A549 (cell line): ENCODE results near the gene IKZF3. TPM values are rescaled to one million over a fixed set of nuclear protein-coding genes. Genes with fewer than 3 reads are reported as not detected.

Experiments
- ATAC-seq, 2 experiments: fragments of 200-7000 bp in 1 of 2; fragments of >200 bp in 1 of 2; cut with Nextera tagmentation in 1 of 2; cut with Tn5 transposase in 1 of 2; 3 replicates each; pipeline versions ENCODE4 v1.8.0 to v1.9.1; 2018 to 2020; ENCODE audit warnings: mild to moderate bottlenecking in 1 of 2, moderate library complexity in 1 of 2
- CTCF ChIA-PET: fragments of 300-600 bp; sonication (Branson Sonifier 250); formaldehyde crosslinking; extraction: SDS; loops from one replicate; lab custom pipeline; 2021; ENCODE audit warnings: antibody characterized with exemption, inconsistent platforms; lab: Yijun Ruan, JAX
- POLR2A ChIA-PET: fragments of 350-600 bp; formaldehyde crosslinking; extraction: SDS; loops from one replicate; lab custom pipeline; 2021; ENCODE audit warnings: antibody characterized with exemption, inconsistent platforms; lab: Yijun Ruan, JAX
- DNase-seq, 2 experiments: peaks; one replicate each; pipeline versions ENCODE4 v3.0.0 to v3.0.0-alpha.2; 2011 to 2016; ENCODE audit warnings: low read depth in 1 of 2, low spot score in 1 of 2
- FAIRE-seq: peaks from 2 replicates; lab custom pipeline; 2011; peaks lifted over from hg19 to GRCh38; lab: Jason Lieb, UNC
- H3K27ac ChIP-seq, 2 experiments: fragments of >200 bp; sonication (Bioruptor Twin); formaldehyde crosslinking; 3 replicates each; pipeline ENCODE4 v1.5.1; 2016 to 2017
- H3K4me1 ChIP-seq: fragments of >200 bp; sonication (Bioruptor Twin); formaldehyde crosslinking; 3 replicates; pipeline ENCODE4 v1.6.1; 2016
- H3K4me2 ChIP-seq: fragments of >200 bp; sonication (Bioruptor Twin); formaldehyde crosslinking; 3 replicates; pipeline ENCODE4 v1.6.1; 2016
- H3K4me3 ChIP-seq: fragments of >200 bp; sonication (Bioruptor Twin); formaldehyde crosslinking; 3 replicates; pipeline ENCODE4 v1.5.1; 2016
- H3K9me3 ChIP-seq: fragments of >200 bp; sonication (Bioruptor Twin); formaldehyde crosslinking; 3 replicates; pipeline ENCODE4 v1.6.1; 2016
- CBX2 ChIP-seq: fragments of 200-600 bp; sonication (generic); IDR thresholded peaks from 2 replicates; pipeline ENCODE4 v1.6.1; 2016; ENCODE audit warnings: low read depth, mild to moderate bottlenecking, borderline replicate concordance
- CHD4 ChIP-seq: fragments of 200-600 bp; sonication (generic); IDR thresholded peaks from 2 replicates; pipeline ENCODE4 v1.6.1; 2016; ENCODE audit warnings: antibody characterized with exemption, mild to moderate bottlenecking, borderline replicate concordance
- E2F6 ChIP-seq: IDR thresholded peaks from 2 replicates; pipeline ENCODE4 v1.6.1; 2012; ENCODE audit warnings: low read depth, borderline replicate concordance
- ELK1 ChIP-seq: fragments of 150-350 bp; IDR thresholded peaks from 2 replicates; pipeline ENCODE4 v1.6.1; 2014; ENCODE audit warnings: low read depth, mild to moderate bottlenecking, low read length
- ESRRA ChIP-seq: fragments of 150-350 bp; IDR thresholded peaks from 2 replicates; pipeline ENCODE4 v1.6.1; 2014; ENCODE audit warnings: mild to moderate bottlenecking, low read length, borderline replicate concordance
- FOSB ChIP-seq: fragments of 250-450 bp; sonication (Bioruptor Pico); IDR thresholded peaks from 2 replicates; pipeline ENCODE4 v1.5.0; 2020; ENCODE audit warnings: mild to moderate bottlenecking, moderate library complexity
- FOXS1 ChIP-seq: fragments of 250-450 bp; sonication (Bioruptor Pico); IDR thresholded peaks from 2 replicates; pipeline ENCODE4 v1.5.0; 2020; ENCODE audit warnings: mild to moderate bottlenecking, moderate library complexity
- HMGXB4 ChIP-seq: fragments of 250-450 bp; sonication (Bioruptor Pico); IDR thresholded peaks from 2 replicates; pipeline ENCODE4 v1.5.0; 2021; ENCODE audit warnings: mild to moderate bottlenecking, moderate library complexity, borderline replicate concordance
- HOXB13 ChIP-seq: fragments of 250-450 bp; sonication (Bioruptor Pico); IDR thresholded peaks from 2 replicates; pipeline ENCODE4 v1.5.0; 2020; ENCODE audit warnings: low read depth, mild to moderate bottlenecking, moderate library complexity
- JUN ChIP-seq, 2 experiments: fragments of >200 bp; sonication (Bioruptor Twin); formaldehyde crosslinking; IDR thresholded peaks; 2 replicates in 1 of 2; 3 replicates in 1 of 2; pipeline ENCODE4 v1.6.1; 2016 to 2017
- KDM1A ChIP-seq: fragments of 200-600 bp; sonication (generic); IDR thresholded peaks from 2 replicates; pipeline ENCODE4 v1.6.1; 2016; ENCODE audit warnings: low read depth, mild to moderate bottlenecking
- MAZ ChIP-seq: fragments of 150-350 bp; IDR thresholded peaks from 2 replicates; pipeline ENCODE4 v1.6.1; 2014; ENCODE audit warnings: antibody characterized with exemption, low read depth, low read length, borderline replicate concordance
- NPAS2 ChIP-seq: fragments of 250-450 bp; sonication (Bioruptor Pico); IDR thresholded peaks from 2 replicates; pipeline ENCODE4 v1.8.0; 2022; ENCODE audit warnings: mild to moderate bottlenecking, moderate library complexity, borderline replicate concordance
- RARB ChIP-seq: fragments of 250-450 bp; sonication (Bioruptor Pico); IDR thresholded peaks from 2 replicates; pipeline ENCODE4 v1.8.0; 2021; ENCODE audit warnings: mild to moderate bottlenecking, moderate library complexity
- REST ChIP-seq: fragments of 200-600 bp; sonication (generic); IDR thresholded peaks from 2 replicates; pipeline ENCODE4 v1.6.1; 2016; ENCODE audit warnings: antibody characterized with exemption, mild to moderate bottlenecking, moderate library complexity
- WGBS: methylation state at CpG from one replicate; pipeline ENCODE4 v1.1.6; 2017; ENCODE audit errors: missing lambda C conversion rate; 5-methylcytosine and 5-hydroxymethylcytosine counted together
- polyA plus RNA-seq, 4 experiments: library from polyadenylated mRNA; depleted of rRNA in 3 of 4; stranded (reverse); fragments of >200 nt; fragmentation: RNase III in 1 of 4; extraction: RNeasy Plus Mini Kit Qiagen cat#74134 plus additional on column Dnase treatment in 1 of 4; gene quantifications; 2 replicates in 3 of 4; 3 replicates in 1 of 4; pipeline ENCODE4 v1.2.3, GENCODE V29; 2011 to 2017

IKZF3 gene
- polyA plus RNA-seq, 2 of the 4 experiments (the other 2 are of a cell fraction) = not detected

- no peak for DNase-seq
- no peaks in the 10 kb centered on the region for H3K4me1 ChIP-seq
- no peak overlapping the region for H3K4me2 ChIP-seq
- ChIA-PET POLR2A (no interaction called here), CTCF (interaction anchor here (0.7 to 4.2 kb wide), 7 partner anchors 9 to 94 kb away, joined by 3 to 46 read pairs (median 5); partner anchors contain the start of gene MIEN1)
- no peak for FAIRE-seq
- 0 out of 6 replicates have a peak, but pooled peaks of 1 of the 2 experiments have one; percentile 10 for ATAC-seq
- 89% methylated on average over 11 of the region's 11 CpGs for WGBS
- H3K9me3 ChIP-seq = no peaks in the 10 kb centered on the region
- H3K27ac ChIP-seq = no peak overlapping the region
- no peak for TF ChIP-seq ELK1
- TF ChIP-seq KDM1A = no peak
- TF ChIP-seq E2F6 = no peak
- no peak for TF ChIP-seq HMGXB4
- no peak overlapping the region for H3K4me3 ChIP-seq
Observed at GRCh38 chr17:39716879-39717536, 147.1 kb downstream of the IKZF3 start.

GRCh38 chr17:39716073-39716818 lies 147.9 kb downstream of the IKZF3 start:
- no peak; a peak in 1 of 6 replicates for ATAC-seq
- Histone ChIP-seq H3K4me2 (no peak overlapping the region), H3K4me3 (no peak overlapping the region), H3K4me1 (no peaks in the 10 kb centered on the region), H3K9me3 (no peaks in the 10 kb centered on the region), H3K27ac (no peak overlapping the region)
- 92% methylated on average over 13 of the region's 15 CpGs for WGBS
- no peak for FAIRE-seq
- TF ChIP-seq HOXB13 = no peak
- no peak for TF ChIP-seq FOSB (CRISPR knock-in tag)
- no peak for TF ChIP-seq RARB (CRISPR knock-in tag)
- TF ChIP-seq ESRRA = no peak
- no peak for TF ChIP-seq FOXS1 (CRISPR knock-in tag)
- TF ChIP-seq CBX2 = no peak
- no peak for TF ChIP-seq CHD4
- TF ChIP-seq JUN (IDR thresholded peaks at IDR 0.05) = no peak
- no peak for TF ChIP-seq NPAS2 (CRISPR knock-in tag)
- TF ChIP-seq REST = no peak
- no peak for TF ChIP-seq MAZ
- ChIA-PET CTCF (interaction anchor here (0.7 to 4.2 kb wide), 11 partner anchors 9 to 111 kb away, joined by 3 to 46 read pairs (median 4); partner anchors contain the start of genes ERBB2, MIEN1 and PNMT), POLR2A (no interaction called here)
- no peak for DNase-seq
